SKM-1 treated with dmso at 0.1 percent for 144 hours (cell line): ENCODE results near the gene MYOC.
A peak's percentile ranks its signal among the peaks of the same experiment; 100 is the strongest.
"Not testable (repeated sequence)": the region's sequence is repeated elsewhere in the genome, so short reads cannot be mapped to it uniquely, and the experiment has no call there.

ENCODE experiments used
- DNase-seq: peaks from one replicate; lab custom pipeline; 2025; ENCODE audit not compliant: unreplicated experiment; lab: John Stamatoyannopoulos, UW

The MYOC gene

DNA sequence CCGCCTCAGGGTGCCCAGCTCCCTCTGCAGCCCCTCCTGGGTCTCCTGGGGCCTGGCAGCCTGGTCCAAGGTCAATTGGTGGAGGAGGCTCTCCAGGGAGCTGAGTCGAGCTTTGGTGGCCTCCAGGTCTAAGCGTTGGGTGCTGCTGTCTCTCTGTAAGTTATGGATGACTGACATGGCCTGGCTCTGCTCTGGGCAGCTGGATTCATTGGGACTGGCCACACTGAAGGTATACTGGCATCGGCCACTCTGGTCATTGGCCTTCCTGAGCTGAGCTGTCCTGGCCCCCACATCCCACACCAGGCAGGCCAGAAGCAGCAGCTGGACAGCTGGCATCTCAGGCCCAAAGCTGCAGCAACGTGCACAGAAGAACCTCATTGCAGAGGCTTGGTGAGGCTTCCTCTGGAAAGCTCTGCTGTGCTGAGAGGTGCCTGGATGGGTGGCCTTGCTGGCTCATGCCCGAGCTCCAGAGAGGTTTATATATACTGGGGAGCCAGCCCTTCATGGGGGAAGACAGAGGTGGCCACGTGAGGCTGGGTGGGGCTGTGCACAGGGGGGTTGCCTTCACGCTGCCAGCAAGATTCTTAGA, at the start of gene MYOC:
TSS of gene MYOC (minus strand) at position 455 of the 589 bp plus-strand sequence. CDS start at position 378, 77 bp downstream.
- DNase-seq = no peak

DNA sequence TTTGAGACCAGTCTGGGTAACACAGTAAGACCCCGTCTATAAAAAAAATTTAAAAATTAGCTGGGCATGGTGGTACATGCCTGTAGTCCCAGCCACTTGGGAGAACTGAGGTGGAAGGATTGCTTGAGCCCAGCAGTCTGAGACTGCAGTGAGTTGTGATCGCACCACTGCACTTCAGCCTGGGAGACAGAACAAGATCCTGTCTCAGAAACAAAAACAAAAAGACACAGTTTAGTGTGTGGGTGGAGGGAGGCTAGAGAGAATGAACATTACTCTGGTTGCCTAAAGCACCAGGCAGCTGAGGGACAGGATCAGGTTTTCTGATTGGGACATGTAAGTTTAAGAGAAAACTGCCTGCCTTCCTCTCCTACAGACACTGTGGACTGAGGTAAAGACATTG, 47.0 kb upstream of the MYOC start:
- DNase-seq = no peak

DNA sequence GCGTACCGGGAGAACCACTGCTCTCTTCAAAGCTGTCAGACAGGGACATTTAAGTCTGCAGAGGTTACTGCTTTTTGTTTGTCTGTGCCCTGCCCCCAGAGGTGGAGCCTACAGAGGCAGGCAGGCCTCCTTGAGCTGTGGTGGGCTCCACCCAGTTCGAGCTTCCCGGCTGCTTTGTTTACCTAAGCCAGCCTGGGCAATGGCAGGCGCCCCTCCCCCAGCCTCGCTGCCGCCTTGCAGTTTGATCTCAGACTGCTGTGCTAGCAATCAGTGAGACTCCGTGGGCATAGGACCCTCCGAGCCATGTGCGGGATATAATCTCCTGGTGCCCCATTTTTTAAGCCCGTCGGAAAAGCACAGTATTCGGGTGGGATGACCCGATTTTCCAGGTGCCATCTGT, 43.3 kb upstream of the MYOC start:
- not testable (repeated sequence) for DNase-seq

DNA sequence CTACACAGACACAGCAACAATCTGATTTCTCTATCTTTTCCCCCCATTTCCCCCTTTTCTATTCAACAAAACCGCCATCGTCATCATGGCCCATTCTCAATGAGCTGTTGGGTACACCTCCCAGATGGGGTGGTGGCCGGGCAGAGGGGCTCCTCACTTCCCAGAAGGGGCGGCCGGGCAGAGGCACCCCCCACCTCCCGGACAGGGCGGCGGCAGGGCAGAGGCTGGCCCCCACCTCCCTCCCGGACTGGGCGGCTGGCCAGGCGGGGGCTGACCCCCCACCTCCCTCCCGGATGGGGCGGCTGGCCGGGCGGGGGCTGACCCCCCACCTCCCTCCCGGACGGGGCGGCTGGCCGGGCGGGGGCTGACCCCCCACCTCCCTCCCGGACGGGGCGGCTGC, 41.1 kb upstream of the MYOC start:
- not testable (repeated sequence) for DNase-seq

DNA sequence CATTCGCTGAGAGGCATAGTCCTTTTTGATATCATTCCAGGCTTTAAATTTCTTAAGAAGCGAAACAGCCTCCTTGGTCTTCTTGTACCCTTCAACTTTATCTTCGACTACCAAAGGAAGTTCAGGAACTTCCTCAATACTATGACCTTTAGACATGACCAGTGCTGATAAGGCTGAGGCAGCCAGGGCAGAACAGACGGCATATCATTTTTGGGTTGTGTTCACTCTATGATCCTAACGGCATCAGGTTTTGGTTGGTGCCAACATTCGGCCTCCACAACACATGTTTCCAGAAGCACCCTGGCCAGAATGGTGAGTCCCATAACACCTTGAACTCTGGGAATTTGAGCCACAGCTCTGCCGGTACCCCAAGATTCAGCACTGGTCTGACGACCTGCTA, 31.4 kb upstream of the MYOC start:
- no peak for DNase-seq

DNA sequence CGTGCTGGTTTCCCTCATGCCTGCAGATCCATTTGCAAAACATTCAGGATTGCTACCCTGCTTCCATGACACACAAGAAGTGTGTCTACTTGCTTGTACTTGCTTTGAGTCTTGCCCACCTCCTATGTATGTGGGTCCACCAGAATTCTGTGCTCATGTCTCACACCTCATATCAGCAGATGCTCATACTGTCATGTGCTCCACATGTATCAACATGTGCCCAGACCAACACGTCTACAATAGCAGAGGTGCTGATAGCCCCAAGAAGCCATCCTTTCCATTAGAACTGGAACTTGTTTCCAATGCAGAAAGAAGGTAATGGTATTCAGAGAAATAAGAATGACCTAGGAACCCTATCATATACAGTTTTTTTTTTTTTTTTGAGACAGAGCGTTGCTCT, 27.9 kb upstream of the MYOC start:
- no peak for DNase-seq

DNA sequence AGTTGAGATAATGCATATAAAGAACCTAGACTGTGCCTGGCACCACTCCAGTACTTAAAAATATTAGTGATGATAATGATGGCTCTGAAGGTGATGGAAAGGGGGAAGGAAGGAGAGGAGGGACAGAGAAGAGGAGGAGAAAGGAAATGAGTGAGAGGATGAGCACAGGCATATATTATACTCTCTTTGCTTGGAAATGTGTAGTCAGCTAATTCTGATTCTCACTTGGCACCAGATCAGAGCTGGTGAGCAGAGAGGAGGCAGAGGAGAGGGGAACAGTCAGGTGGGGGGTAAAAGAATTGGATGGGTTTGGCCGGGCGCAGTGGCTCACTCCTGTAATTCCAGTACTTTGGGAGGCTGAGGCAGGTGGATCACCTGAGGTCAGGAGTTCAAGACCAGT, 24.3 kb upstream of the MYOC start:
- DNase-seq = no peak

DNA sequence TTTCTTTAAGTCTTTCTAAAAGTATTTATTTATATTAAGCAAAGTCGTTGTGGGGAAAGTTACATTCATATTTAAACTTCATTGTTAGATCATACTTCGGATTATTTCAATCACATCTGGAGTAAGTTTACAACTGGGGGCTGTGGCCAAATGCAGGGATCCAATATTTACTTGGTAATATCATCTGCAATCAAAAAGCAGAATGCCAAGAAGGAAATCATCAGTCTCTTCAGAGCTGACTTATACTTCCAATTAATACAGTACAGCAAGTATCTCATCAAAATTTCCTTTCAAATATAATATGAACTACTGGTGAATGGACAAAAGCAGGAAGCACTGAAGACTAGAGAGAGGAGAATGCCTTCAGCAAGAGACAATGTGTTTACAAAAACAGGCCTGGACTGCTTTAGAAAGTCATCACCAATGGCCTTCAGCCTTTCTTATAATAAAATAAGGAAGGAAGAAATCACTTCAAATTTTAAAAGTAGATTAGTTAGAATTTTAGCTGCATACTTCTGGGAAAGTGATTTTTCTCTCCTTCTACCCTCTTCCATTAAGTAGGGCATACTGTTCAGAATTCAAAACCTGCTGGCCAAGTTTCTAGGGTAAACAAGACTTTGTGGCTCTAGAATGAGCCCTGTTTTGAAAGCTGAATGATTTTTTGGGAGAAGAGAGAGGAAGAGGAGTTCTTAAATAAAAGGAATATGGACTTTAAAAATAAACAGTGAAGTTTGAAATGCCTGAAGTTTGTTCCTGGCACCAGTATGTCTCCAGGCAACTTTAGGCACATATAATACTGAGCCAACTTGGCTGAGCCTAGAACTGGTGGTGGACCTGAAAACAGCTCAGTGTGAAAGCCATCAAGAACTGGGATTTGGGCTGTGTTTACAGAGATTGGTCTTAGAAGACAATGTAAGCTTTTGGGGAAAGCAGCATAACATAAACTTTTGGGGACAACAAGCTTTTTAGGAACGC, 22.2 kb upstream of the MYOC start:
- no peak for DNase-seq

DNA sequence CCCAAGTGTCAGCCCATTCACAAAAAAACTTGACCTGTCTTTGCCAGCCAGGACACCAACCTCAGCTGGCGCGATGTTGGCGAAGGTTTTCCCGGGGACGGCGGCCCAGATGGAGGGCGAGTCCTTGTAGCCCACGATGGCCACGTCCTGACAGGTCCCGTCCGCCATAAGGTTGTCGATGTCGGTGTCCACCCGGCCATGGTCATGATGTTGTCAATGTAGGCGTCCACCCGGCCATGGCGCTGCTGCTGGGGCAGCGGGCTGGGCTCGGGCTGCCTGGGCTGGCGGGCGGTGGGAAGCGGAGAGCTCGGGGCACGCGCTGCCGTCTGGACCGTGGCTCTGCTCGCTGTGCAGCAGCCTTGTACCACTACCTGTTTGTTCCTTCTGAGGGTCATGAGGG, 18.3 kb upstream of the MYOC start:
- DNase-seq = no peak

DNA sequence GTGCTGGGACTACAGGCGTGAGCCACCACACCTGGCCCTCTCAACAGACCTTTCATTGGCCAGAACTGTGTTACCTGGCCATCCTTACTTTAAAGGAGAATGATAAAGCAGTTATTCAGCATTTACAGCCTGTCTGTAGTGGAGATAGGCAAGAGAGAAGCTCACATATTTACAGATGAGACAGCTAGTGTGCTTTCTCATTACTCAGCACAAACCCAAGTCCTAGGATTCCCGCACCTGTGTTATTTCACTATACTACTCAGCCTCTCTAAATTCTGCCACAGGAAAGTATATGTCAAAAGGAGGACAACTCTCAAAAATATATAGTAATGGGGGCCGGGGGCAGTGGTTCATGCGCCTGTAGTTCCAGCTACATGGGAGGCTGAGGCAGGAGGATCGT, 15.9 kb upstream of the MYOC start:
- no peak for DNase-seq

DNA sequence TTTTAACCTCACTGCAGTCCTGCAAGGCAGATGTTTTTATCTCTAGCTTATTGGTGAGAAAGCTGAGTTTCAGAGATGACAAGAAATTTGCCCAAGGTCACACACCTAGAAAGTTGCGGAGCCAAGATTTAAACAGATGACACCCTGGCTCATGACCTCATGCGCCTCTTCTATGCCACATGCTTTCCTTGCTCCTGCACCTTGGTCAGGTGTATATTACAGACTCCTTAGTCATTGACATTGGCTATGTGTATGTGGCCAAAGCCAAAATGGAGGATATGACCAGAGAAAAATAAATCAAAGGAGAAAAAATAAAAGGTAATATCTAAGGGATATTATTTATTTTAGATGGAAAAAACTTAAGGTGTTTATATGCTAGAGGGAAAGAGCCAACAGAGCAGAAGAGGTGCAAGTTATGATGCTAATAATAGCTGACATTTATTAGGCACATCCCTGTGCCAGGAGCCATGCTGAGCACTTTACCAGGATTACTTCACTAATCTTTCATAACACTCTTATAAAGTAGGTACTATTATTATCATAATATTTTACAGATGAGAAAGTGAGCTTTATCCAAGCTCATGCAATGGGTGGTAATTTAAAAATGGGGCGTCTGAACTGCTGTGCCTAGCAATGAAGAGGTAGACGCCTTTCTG, 13.8 kb upstream of the MYOC start:
- DNase-seq = no peak

DNA sequence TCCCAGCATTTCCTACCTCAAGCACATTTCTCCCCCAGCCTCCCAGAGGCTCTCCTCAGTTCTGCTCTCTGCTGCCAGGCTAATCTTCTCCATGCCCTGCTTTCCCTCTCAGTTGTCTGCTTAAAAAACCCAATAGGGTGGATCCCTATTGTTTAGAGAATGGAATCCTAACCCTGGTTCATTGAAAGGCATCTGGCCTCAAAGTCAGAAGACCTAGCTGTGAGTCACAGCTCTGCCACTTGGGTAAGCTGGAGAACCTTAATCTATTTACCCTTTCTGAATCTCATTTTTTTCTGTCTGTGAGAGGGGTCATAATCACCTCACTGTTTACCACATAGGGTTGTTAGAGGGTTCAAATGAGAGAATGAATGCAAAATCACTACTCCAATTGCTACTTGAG, 12.5 kb upstream of the MYOC start:
- DNase-seq = no peak

DNA sequence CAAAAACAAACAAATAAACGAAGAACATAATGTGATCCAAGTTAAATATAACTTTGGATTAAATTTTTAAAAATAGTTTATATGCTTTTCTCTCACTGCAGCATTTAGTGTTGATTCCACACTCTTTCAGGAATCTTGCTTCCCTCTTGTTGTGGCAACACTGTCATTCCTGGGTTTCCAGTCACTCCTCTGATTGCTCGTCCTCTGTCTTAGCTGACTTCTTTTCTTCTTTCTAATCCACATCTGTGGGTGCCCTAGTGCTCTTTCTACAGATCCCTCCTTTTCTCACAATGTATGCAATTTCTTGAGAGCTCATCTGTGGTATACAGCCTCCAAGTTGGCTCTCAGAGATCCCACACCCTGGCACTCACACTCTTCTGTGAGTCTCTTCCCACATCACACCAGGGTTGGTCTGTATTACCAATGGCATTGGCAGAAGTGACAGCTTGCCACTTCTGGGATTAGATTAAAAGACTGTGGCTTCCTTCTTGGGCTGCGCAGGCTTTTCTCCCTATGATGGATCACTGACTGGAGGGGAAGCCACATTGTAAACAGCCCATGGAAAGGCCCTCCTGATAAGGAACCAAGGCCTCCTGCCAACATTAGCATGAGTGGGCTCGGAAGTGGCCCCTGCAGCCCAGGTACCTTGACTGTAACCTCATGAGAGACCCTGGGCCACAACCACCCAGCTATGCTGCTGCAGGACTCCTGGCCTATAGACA, 11.5 kb upstream of the MYOC start:
- no peak for DNase-seq

DNA sequence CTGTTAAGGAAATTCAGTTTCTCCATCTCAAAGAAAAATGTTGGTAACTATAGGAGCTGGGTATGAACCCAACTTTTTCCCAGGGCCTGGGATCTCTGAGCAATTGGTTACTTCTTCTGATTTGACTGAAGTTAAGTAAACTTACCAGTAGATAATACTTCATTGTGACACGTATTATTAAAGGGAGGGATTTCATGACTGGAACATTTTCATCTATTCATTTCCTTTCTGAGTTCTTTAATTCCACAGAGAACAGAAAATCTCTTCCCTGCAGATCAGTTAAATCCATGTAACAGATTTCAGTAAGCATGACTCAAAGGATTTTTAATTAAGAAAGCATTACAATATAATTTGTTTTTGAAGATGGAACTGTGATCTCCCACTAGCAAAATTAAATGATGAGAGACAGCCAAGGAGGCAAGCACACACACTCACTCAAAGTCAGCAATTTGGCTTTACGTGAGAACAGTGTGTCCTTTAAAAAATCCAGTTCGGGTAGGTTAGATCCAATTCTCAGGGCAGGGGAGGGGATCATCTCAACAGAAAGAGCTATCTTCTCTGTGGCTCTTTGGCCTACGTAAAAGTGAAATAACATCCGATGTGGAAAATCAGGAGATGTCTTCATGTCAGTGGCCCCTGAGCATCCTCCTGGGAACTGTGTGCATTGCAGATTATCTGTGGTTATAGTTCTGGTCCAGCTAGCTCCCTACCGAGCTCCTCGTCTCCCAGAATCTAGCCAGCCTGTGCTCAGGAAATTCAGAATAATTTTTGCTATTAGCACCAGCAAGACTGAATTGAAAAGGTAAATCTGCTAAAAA, 10.8 kb upstream of the MYOC start:
- no peak for DNase-seq

DNA sequence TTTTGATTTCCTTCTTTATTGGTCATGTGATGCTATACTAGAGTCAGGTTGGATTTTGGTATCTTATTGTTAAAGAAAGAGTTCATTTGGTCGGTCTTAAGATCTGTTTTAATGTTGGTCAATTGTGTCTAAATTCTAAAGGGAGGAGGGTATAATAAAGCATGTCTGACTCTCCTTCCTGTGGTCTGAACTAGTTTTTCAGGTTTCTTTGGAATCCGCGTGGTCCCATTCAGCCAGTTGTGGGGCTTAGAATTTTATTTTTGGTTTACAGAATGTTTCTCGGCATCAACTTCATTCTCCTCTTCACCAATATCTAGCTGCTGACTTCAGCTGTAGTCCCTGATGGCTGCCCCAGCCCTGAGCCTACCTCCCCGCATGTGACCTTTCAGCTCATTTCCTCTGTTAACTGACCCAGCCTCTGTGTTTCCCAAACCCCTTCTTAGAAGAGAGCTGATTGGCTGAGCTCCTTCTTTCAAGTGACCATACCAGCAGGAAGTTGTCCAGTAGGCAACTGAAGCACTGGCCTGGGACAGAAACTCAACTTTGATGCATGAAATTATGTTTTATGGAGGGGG, 8.7 kb upstream of the MYOC start:
- no peak for DNase-seq

DNA sequence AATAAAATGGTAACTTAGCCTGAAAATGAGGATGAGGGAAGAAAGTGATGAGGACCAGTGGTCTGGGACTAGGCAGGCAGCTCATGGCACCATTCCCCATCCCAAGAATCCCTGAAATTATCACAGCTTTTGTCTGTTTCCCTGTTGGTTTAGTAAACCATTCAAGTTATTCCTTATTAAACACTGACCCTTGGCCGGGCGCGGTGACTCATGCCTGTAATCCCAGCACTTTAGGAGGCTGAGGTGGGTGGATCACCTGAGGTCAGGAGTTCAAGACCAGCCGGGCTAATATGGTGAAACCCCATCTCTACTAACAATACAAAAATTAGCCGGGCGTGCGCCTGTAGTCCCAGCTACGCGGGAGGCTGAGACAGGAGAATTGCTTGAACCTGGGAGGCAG, 3.7 kb upstream of the MYOC start:
- DNase-seq = not testable (repeated sequence)

DNA sequence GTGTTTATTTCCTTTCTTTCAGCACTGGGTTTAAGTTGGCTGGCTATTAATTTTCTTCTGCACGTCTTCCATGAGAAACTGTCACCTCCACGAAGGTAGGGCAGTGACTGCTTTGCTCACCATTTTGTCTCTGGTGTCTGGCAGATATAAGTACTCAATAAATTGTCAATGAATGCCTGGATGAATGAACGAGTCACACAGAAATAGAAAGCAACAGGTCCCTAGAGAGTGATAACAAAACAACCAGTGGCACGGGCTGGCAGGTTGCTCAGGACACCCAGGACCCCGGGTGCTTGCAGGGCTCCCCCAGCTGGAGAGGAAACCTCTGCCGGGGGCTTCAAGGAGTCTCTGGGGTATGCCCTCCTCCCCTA, 3.2 kb upstream of the MYOC start:
- DNase-seq = no peak

DNA sequence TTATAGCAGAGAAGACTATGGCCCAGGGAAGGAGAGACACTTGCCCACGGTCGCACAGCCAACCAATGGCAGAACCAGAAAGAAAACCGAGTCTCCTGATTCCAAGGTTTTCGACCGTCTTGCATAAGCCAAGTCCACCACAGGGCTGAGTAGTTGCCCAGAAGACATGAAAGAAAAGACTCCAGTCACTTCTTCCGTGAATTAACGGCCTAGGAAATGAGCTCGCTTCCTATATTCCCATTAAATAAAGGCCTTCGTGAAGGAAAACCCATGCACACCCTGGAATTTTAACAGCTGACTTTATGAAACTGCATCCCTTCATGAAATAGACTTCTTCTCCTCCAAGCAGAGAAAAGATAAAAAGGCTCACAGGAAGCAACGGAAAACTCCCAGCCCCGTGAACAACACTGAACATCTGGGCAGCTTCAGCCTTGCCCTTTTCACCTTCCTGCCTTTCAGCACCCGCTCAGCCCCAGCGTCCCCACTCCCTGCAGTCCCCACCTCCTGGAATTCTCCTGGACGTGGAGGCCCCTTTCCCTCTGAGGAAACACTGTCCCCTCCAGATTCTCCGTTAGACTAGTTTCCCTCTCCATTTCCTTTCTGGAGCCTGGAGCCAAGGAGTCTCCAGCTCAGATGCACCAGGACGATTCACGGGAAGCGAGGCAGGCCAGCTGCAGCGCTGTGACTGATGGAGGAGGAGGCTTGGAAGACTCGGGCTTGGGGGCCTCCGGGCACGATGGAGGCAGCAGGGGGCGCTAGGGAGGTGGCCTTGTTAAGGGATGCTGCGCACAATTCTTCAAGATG, 2.7 kb upstream of the MYOC start:
- DNase-seq = peak; percentile 52

DNA sequence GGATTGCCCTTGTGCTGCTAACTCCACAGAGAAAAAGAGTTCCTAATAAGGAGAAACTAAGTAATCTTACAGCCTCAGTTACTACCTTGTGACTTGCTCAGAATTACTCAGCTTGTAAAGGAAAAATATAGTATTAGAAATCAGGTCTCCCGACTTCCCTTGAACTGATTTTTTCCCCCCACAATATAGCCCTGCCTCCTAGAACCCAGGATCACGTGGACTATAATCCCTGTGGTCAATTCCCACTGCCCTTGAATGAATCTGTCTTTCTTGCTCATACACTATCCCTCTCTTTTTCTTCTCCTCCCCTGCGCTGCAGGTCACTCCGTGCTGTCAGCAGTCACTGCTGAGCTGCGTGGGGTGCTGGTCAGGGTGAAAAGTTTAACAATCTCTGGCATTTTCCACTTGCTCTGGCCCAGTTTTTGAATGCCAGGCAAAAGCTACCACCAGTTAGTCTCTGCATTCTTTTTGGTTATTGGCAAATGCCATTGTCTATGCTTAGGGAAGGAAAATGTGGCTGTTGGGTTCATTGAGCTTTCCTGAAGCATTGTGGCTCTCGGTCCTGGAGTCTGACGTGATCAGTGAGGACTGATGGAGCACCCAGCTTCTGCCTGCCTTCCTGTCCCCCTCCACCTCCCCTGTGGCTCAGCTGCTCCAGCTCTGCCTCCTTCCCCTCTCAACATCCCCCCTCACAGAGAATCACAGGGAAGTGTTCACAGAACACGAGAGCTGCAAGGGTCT, 1.9 kb upstream of the MYOC start:
- no peak for DNase-seq
